K562 (cell line): ENCODE data around the gene RBMXL3. TPM values are rescaled to one million over a fixed set of nuclear protein-coding genes. Genes with fewer than 3 reads are reported as not detected.

Experiments used
- ARHGAP35 ChIP-seq: fragments of 450-650 bp; IDR thresholded peaks from 2 replicates; pipeline ENCODE4 v1.6.1; 2018; ENCODE audit not compliant: partially characterized antibody
- CREB3 ChIP-seq: fragments of 450-650 bp; conservative IDR thresholded peaks from 2 replicates; pipeline ENCODE4 v1.6.1; 2016; ENCODE audit warnings: missing genetic modification characterization, low read depth, mild to moderate bottlenecking, missing compliant biosample characterization, moderate library complexity
- CREBBP ChIP-seq: IDR thresholded peaks from one replicate; pipeline ENCODE4 v1.6.1; 2012; ENCODE audit warnings: low read depth, mild to moderate bottlenecking, control low read depth, inconsistent platforms, low read length
- CTBP1 ChIP-seq: fragments of 450-650 bp; IDR thresholded peaks from 2 replicates; pipeline ENCODE4 v1.6.1; 2016; ENCODE audit warnings: borderline replicate concordance
- ELF4 ChIP-seq: fragments of 450-650 bp; formaldehyde crosslinking; IDR thresholded peaks from 2 replicates; pipeline ENCODE4 v1.4.0; 2022; ENCODE audit warnings: missing genetic modification characterization
- HCFC1 ChIP-seq: IDR thresholded peaks from 2 replicates; pipeline ENCODE4 v1.6.1; 2012; ENCODE audit warnings: low read depth, low read length, improper control_type of control experiment
- MTA2 ChIP-seq: fragments of 450-650 bp; IDR thresholded peaks from 2 replicates; pipeline ENCODE4 v1.6.1; 2016; ENCODE audit warnings: low read depth
- RBM14 ChIP-seq: fragments of 200-400 bp; formaldehyde crosslinking; IDR thresholded peaks from 2 replicates; pipeline ENCODE4 v1.6.1; 2018; ENCODE audit warnings: low read depth, mild to moderate bottlenecking, low read length, moderate library complexity, borderline replicate concordance; ENCODE audit not compliant: insufficient read depth
- TAF15 ChIP-seq: fragments of 200-400 bp; formaldehyde crosslinking; IDR thresholded peaks from 2 replicates; pipeline ENCODE4 v1.6.1; 2017; ENCODE audit warnings: mild to moderate bottlenecking, low read depth, low read length, moderate library complexity
- TFE3 ChIP-seq: fragments of 450-650 bp; formaldehyde crosslinking; IDR thresholded peaks from 2 replicates; pipeline ENCODE4 v1.4.0; 2020; ENCODE audit warnings: mild to moderate bottlenecking, mixed read lengths
- YBX1 ChIP-seq: fragments of 450-650 bp; IDR thresholded peaks from 2 replicates; pipeline ENCODE4 v1.7.1; 2016; ENCODE audit warnings: mild to moderate bottlenecking
- ZNF583 ChIP-seq: fragments of 250-450 bp; sonication (Bioruptor Pico); IDR thresholded peaks from 2 replicates; pipeline ENCODE4 v1.4.0; 2020
- polyA plus RNA-seq, 8 experiments: library from polyadenylated mRNA; depleted of rRNA in 4 of 8; stranded (reverse) in 5 of 8; unstranded in 3 of 8; fragments of >200 nt; fragmentation: Nextera tagmentation in 2 of 8; fragmentation: Illumina TruSeq in 1 of 8; extraction: Ambion mirVana in 2 of 8; extraction: Trizol in 1 of 8; gene quantifications; 2 replicates each; pipeline versions ENCODE4 v1.2.1 to v1.2.3, GENCODE V29; 2011 to 2014; ENCODE audit warnings: inconsistent platforms in 1 of 8, missing spikeins in 1 of 8
- total RNA-seq, 7 experiments: library from RNA; depleted of rRNA in 6 of 7; stranded (reverse); fragments of >200 nt in 6 of 7; fragmentation: Illumina TruSeq in 2 of 7; extraction: Trizol in 2 of 7; gene quantifications; 2 replicates each; pipeline versions ENCODE4 v1.2.1 to v1.2.3, GENCODE V29; 2011 to 2021; ENCODE audit warnings: low replicate concordance in 1 of 7

Gene RBMXL3
- total and polyA plus RNA-seq, 9 of the 15 experiments (the other 6 are each of a cell fraction or from before 2014, with no cell fraction given): 0.03 to 0.31 (median 0.04) TPM; not detected in 6

GRCh38 chrX:115232933-115233496 is 43.8 kb downstream of the RBMXL3 start (continued):
- TF ChIP-seq TFE3 (CRISPR knock-in tag) (no peak), RBM14 (no peak), ELF4 (no peak), CREB3 (tag) (no peak), TAF15 (no peak), CREBBP (no peak), HCFC1 (no peak), ZNF583 (no peak), CTBP1 (no peak), MTA2 (no peak), YBX1 (no peak), ARHGAP35 (no peak)
